CD4-positive, alpha-beta T cell treated with Interleukin-15 for 4 hours (primary cell): Measurements from ENCODE around the gene CACFD1.

Experiments
- DNase-seq: peaks from one replicate; pipeline ENCODE4 v3.0.0-alpha.2; 2020; ENCODE audit warnings: low spot score

CACFD1 gene

DNA sequence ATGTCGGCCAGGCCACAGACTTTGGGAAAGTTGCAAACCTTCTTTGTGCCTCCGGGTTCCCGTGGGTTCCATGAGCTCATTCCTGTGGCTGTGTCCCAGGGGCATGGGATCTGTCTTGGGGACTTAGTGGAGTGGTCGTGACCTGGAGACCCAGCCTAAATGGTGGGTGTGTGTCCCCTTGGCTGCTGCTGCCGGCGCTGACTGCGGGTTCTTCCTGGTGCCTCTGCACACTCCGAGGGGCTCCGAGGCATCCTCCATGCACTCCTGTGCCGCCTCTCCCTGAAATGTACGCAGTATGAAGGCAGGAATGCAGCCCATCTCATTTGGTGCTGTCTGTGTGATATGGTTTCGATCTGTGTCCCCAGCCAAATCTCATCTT lies 40.1 kb downstream of the CACFD1 start:
- no peak for DNase-seq

DNA sequence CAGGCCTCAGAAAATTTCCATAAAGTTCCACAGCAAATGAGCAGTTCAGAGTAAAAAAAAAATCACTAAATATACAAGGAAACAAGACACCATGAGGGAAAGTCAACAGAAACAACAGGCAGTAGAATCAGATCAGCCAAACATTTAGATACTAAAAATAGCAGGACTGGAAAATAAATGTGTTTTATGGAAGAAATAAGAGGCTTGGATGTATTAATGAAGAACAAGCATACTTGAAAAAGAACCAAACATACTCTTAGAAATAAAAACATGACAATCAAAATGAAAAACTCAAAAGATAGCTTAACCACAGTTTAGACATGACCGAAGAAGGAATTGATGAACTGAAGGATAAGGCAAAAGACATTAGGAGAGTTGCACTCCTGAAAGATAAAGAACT lies 42.3 kb downstream of the CACFD1 start:
- no peak for DNase-seq

DNA sequence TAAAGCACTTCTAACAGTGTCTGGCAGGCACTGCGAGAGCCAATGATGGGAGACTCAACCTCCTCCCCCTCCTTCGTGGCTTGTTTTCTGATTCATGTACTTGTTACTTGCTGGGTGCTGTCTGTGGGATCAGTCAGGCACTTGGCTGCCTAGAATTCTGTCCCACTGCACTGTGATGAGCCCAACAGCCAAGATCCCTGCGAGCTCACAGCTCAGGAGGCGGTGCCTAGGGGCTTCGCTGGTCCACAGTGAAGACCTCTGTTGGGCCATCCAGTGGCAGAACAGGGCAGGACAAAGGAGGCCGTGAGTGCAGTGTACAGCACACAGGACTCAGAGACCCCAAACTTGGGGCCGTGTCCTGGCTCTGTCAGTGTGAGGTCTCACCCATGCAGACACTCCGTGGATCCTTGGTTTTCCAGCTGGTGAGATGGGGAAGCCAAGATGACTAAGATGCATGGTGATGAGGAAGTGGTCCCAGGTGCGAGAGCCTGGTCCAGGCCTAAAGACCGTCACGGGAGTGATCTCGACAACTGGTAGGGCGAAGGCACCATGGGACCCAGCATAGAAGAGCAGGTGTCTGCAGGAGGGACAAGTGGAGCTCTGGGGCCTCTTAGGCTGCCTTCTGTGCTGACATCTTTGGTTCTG lies 45.5 kb downstream of the CACFD1 start:
- DNase-seq: no peak

- DNase-seq: no peak
Observed at GRCh38 chr9:133505901-133506652, 46.3 kb downstream of the CACFD1 start.

DNA sequence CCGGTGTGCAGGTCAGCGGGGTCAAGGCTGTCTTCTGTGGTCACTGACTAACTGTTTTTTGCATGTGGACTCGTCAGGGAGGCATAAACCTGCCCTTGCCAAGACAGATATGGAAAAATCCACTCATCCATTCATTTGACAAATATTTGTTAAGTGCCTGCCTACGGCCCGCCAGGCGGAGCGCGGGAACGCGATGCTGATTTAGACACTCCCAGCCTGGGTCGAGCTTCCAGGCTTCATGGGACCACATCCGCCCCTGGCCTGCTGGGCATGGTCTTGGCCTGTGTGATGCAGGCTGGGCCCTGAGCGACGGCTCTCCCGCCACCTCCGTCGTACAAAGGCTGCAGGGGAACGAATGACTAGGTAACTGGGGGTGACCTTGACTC lies 46.9 kb downstream of the CACFD1 start:
- DNase-seq: no peak

DNA sequence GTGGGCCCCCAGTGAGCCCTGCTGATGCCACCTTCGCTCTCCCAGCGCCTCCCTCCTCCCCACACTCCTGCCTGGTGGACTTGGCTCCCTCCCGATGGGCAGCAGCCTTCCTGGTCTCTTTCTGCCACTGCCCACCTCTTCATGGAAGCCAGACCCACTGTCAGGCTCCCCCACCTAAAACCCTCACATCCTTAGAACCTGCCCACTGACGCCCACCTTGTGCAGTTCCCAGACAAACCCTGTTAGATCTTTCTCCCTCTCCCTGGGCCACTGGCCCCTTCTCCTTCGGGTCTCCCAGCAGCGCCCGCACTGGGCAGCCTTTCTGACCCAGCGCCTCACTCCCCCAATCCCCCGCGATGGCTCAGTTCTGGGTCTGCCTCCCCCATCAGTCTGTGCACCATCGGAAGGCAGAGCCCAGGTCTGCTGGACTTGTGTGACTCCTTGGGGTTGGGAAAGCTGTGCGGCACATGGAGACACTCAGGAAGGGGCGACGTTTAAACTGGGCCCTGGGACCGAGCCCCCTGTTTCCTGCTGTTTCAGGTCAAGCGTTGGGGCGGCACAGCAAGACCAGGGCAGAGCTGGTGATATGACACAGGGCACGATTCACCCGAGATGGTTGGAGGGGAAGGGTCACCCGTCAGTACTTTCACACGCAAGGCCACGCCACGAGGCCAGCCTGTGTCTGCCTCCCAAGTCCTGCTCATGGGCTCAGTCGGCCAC lies 47.6 kb downstream of the CACFD1 start:
- no peak for DNase-seq

DNA sequence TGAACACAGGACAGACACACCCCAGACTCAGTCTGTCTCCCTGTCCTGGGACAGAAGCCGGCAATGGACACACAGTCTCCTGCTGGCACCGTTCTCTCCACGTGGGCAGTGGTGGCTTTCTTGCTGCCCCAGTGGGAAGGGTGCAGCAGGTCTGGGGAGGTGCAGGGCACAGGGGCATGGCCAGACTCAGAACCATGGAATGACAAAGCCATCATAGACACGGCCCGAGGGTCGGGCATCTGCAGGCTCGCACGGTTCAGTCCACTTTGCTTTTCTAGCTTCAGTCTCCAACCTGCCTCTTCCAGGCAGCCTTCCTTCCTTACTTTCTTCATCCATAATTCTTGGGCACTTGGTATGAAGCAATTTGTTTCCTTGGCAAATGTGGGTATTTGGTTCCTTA lies 48.3 kb downstream of the CACFD1 start:
- DNase-seq: no peak

GRCh38 chr9:133509179-133510083 lies 49.7 kb downstream of the CACFD1 start:
- no peak for DNase-seq

DNA sequence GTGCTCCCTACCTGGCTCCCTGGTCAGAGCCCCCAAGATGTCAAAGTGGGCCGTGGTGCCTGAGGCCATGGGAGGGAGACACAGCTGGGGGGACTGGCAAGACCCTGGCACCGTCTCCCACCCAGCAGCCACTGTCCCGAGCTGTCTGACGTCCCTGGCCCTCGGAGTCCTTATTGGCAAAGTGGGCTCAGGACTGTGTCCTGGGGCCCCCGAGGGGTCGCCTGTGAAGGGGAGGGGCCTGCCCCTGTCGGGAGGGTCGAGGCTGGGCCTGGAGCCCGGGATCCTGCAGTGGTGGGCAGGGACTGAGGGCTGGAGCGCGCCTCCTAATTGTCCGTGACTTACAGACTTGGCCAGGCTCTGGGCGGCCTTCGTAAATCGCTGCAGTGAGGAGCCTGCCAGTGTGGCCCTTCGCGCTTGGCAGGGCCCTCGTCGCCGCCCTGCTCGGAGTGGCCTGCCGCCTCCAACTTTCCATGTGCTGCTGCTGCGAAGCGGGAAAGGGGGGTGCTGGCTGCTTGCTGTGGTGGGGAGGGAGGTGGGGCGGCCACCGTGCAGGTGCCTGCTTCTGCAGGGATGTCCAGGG lies 51.2 kb downstream of the CACFD1 start:
- no peak for DNase-seq

DNA sequence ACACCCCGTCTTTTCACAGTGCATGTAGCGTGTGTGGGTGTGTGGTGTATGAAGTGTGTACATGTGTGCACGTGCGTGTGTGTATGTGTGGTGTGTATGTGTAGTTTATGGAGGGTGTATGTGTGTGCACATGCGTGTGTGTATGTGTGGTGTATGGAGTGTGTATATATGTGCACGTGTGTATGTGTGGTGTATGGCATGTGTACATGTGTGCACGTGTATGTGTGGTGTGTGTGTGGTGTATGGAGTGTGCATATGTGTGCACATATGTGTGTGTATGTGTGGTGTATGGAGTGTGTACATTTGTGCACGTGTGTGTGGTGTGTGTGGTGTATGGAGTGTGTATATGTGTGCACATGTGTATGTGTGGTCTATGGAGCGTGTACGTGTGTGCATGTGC lies 51.8 kb downstream of the CACFD1 start:
- DNase-seq: no peak

DNA sequence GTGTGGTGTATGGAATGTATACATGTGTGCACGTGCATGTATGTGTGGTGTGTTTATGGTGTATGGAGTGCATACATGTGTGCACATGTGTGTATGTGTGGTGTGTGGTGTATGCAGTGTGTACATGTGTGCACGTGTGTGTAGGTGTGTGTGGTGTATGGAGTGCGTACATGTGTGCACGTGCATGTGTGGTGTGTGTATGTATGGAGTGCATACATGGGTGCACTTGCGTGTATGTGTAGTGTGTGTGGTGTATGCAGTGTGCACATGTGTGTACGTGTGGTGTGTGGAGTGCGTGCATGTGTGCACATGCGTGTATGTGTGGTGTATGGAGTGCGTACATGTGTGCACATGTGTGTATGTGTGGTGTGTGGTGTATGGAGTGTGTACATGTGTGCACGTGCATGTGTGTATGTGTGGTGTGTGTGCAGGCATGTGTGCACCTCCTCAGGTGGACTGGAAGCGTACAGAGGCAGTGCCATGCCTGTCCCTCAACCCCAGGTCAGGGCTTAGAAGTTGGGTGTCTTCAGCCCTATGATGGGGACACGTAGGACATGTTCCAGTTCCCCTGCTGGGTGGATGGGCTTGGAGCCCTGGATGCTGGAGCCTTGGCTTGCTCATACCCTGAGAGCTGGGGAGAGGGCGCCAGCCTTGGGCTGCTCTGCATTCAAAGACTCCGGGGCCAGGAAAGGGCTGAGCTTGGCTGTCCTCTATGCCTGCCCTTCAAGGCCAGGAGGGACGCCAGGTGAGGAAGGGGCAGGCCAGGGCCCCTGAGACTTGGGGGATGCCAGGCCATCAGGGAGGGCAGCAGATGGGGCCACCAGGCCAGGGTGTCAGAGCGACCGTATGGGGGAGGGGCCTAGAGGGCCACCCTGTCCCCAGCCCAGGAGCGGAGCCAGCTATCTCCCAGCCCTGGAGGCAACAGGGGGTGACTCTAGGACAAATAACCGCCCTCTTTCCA lies 52.8 kb downstream of the CACFD1 start:
- DNase-seq: no peak

DNA sequence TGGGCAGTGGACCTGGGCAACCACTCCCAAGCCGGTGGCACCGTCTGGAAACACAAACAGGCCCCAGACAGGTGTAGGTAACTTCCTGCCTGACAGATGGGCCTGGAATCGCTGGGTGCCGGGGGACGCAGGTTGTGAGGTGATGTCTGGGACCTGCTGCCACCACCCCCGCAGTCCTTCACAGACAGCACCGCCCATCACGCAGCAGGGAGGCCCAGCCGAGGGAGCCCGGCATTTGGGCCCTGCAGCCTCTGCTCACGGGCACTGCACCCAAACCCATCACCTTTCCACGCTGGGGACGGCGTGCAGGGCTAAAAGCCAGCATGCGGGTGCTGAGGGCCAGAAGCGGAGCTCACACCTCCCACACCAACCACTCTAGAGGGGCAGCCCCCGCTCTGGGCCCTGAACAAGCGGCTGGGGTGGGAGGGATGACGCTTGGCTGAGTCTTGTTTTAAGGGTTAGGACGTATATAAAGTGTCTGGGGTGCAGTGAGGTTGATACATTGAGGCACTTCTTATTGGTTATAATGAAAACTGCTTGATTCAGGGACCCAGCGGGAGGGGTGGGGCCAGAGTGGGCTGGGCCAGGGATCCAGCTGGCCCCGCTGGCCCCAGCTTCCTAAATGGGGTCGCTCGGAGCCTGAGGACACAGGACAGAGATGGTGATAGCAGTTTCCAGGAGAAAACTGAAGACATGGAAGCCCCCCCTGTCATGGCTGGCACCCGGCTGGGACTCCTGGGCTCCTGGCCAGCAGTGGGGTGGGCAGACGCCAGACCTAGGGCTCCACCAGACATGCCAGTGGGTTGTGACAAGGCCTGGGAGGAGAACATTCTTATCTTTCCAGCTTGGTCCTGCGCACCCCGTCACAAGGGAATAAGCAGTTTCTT lies 53.7 kb downstream of the CACFD1 start:
- no peak for DNase-seq

- DNase-seq: no peak
Observed at GRCh38 chr9:133514460-133515239, 54.9 kb downstream of the CACFD1 start.

GRCh38 chr9:133515240-133515610 lies 55.4 kb downstream of the CACFD1 start:
- no peak for DNase-seq

DNA sequence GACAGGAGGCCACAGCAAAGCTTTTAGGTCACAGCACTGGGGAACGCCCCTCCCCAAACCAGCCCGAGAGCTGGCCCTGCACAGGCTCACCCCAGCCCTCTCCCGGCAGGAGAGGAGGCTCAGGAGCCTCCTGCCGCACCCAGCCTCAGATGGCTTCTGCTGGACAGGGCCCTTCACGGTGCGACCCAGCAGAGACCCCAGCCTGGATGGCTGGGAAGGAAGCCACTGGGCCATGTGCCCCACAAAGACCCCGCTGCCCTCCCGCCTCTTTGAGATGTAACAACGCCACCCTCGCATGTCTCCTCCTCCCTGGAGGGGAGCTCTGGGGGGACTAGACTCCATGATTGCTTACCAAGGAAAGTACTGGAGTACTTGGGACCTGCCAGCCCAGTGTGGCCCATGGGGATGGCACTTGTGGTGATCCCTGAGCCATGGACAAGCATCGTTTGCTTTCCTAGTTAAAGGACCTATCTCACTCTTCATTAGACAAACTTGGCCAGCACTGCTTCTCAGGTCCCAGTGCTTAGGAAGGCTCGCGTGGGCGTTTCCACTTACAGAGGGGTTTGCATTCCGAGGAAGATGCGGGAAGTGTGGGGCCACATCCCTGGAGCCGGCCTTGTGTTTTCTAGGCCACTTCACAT lies 56.0 kb downstream of the CACFD1 start:
- no peak for DNase-seq

DNA sequence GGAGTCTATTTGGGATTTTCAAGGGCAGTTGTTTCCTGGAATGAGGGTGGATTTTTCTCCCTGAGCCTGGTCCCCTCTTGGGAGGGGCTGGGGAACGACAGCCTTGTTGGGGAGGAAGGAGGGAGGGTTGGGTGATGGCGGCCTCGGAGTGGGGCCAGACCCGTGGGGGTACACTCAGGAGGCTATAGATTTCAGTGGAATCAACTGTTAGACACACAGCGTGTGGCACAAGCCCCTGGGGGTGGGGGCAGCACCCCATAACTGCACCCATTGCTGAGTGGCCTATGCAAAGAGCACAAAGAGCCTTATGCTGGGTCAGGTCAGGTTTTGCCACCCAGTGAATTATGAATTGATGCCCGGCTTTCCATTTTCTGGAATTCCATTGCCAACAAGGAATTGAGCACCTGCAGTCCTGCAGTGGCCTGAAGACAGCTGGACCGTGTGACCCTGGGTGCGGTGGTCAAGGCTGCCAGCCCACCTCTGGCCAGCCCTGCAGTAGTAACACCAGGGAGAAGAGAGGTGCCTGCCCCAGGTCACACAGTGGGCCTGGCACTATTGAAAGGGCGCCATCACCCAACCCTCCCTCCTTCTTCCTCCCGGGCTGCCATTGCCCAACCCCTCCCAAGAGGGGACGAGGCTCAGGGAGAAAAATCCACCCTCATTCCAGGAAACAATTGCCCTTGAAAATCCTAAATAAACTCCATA lies 56.6 kb downstream of the CACFD1 start:
- DNase-seq: no peak

DNA sequence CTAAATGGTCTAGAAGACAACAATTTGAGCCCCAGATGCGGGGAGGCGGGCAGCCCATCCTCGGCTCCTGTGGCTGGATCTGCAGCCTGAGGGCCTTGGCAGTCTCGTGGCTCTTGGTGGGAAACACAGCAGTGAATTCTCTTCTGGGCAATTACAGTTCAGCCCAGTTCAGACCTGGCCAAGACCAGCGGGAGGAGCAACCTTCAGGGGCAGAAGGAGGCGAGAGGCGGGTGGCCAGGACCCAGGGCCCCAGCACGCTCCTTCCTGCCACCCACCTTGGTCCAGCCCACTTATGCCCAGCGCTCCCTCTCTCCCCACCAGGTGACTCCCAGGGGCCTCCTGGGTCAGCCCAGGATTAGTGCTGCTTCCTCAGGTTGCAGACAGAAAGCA lies 57.2 kb downstream of the CACFD1 start:
- no peak for DNase-seq

DNA sequence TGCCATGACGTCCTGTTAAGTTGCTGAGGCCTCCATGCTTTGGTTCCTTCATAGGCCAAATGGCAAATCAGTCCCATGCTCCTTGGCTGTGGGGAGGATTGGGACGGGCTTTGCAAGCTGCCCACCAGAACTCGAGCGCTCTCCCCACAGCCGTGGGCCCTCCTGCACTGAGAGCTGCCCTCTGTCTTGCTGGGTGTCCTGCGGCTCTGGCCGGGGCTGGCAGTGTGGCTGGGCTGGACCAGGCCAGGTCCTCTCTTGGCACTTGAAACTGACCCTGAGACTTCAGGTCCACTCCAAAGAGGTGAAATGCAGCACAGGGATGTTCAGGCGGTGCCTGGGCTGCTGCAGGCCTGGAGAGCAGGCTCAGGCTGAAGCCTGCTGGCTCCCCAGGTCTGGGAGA lies 57.9 kb downstream of the CACFD1 start:
- no peak for DNase-seq
